ENCODE results near the gene RAPGEF6.

The RAPGEF6 gene

GRCh38 chr5:131396630-131397273 lies 238.3 kb downstream of the RAPGEF6 start:
- in situ Hi-C loops (cut with MboI; ENCODE audit: low sequenced_read_pairs): loop anchor here (25.0 kb wide), 2 partner anchors 234 to 534 kb away; partner anchors contain the start of genes HINT1 and LYRM7

GRCh38 chr5:131396015-131396414 lies 239.0 kb downstream of the RAPGEF6 start:
- in situ Hi-C loops (cut with MboI; ENCODE audit: low sequenced_read_pairs): loop anchor here (25.0 kb wide), 2 partner anchors 234 to 534 kb away; partner anchors contain the start of genes HINT1 and LYRM7

GRCh38 chr5:131394128-131394527 lies 240.9 kb downstream of the RAPGEF6 start:
- in situ Hi-C loops (cut with MboI; ENCODE audit: low sequenced_read_pairs): loop anchor here (25.0 kb wide), 2 partner anchors 232 to 532 kb away; partner anchors contain the start of genes HINT1 and LYRM7

DNA sequence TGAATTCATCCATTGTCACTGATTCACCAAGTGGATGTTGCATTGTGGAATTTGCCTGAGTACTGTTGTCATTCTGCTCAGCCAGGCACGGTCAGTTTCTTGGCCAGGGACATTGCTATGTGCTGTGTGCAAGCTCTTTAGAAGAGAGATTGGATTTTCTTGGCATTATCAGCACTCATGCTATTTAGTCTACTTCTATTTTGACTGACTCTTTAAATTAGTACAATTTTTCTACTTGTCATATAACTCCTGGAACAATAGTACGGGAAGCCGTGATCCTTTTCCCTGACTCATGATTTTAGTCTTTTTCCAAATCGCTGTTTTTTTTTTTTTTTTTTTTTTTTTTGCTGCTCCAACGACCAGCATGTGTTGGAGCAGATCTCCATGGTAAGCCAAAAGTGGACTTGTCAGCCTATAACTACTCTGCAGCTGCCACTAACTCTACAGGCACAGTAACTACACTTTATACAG lies 241.5 kb downstream of the RAPGEF6 start:
- in situ Hi-C loops (cut with MboI; ENCODE audit: low sequenced_read_pairs): loop anchor here (25.0 kb wide), 2 partner anchors 231 to 531 kb away; partner anchors contain the start of genes HINT1 and LYRM7

- in situ Hi-C loops (cut with MboI; ENCODE audit: low sequenced_read_pairs): loop anchor here (25.0 kb wide), 2 partner anchors 230 to 530 kb away; partner anchors contain the start of genes HINT1 and LYRM7
Observed at GRCh38 chr5:131392466-131393095, 242.4 kb downstream of the RAPGEF6 start.

- in situ Hi-C loops (cut with MboI; ENCODE audit: low sequenced_read_pairs): loop anchor here (25.0 kb wide), 2 partner anchors 228 to 528 kb away; partner anchors contain the start of genes HINT1 and LYRM7
Observed at GRCh38 chr5:131389869-131390265, 245.2 kb downstream of the RAPGEF6 start.

- in situ Hi-C loops (cut with MboI; ENCODE audit: low sequenced_read_pairs): loop anchor here (25.0 kb wide), 2 partner anchors 227 to 527 kb away; partner anchors contain the start of genes HINT1 and LYRM7
Observed at GRCh38 chr5:131389096-131389868, 245.7 kb downstream of the RAPGEF6 start.

DNA sequence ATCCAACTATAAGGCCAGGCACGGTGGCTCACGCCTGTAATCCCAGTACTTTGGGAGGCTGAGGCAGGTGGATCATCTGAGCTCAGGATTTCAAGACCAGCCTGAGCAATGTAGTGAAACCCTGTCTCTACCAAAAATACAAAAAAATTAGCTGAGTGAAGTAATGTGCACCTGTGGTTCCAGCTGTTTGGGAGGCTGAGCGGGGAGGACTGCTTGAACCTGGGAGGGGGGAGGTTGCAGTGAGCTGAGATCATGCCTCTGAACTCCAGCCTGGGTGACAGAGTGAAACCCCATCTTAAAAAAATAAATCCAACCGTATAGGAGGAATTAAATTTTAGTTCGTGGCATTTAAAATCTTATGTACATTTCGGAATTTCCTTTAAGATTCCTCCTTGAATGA lies 247.8 kb downstream of the RAPGEF6 start:
- in situ Hi-C loops (cut with MboI; ENCODE audit: low sequenced_read_pairs): loop anchor here (25.0 kb wide), 2 partner anchors 225 to 525 kb away; partner anchors contain the start of genes HINT1 and LYRM7

DNA sequence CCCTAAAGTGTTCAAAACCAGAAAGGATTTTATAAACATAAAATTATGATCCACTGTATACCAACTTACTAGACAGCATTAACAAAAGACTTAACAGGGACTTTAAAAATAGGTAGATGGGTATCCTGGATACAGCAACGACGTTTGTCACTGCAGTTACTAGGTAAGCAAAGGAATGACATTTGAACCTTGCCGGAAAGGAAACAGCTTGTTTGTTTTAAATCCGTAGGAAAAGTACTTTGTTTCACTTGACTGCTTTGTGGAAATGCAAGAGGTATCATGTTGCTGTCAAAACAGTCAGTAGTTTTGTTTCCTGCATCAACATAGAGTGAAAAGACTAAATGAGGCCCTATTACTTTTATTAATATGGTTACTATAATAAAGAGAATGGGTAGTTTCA lies 248.2 kb downstream of the RAPGEF6 start:
- in situ Hi-C loops (cut with MboI; ENCODE audit: low sequenced_read_pairs): loop anchor here (25.0 kb wide), 2 partner anchors 224 to 524 kb away; partner anchors contain the start of genes HINT1 and LYRM7

- in situ Hi-C loops (cut with MboI; ENCODE audit: low sequenced_read_pairs): loop anchor here (25.0 kb wide), 2 partner anchors 224 to 524 kb away; partner anchors contain the start of genes HINT1 and LYRM7
Observed at GRCh38 chr5:131386124-131386523, 248.9 kb downstream of the RAPGEF6 start.

DNA sequence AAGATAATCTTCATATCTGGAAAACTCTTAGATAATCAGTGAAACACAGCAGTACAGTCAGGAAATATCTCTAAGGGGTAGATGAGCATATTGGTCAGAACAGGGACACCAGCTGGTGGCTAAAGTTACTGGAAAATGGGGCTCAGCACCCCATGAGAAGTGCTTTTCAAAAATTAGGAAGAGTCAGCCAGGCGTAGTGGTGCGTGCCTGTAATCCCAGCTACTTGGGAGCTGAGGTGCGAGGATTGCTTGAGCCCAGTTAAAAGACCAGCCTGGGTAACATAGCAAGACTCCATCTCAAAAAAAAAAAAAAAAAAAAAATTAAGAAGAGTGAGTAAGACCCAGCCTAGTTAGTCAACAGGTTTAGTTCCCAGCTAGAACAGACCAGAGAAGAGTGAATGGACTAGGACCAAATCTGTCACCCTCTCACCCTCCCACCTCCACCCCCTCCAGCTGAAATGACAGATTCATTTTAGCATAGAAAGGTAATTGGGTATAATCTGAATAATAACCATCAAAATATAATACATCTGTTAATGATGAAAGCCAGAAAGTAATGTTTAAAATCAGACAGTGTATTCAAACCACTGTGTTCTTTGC lies 250.3 kb downstream of the RAPGEF6 start:
- in situ Hi-C loops (cut with MboI; ENCODE audit: low sequenced_read_pairs): loop anchor here (25.0 kb wide), 2 partner anchors 222 to 522 kb away; partner anchors contain the start of genes HINT1 and LYRM7

DNA sequence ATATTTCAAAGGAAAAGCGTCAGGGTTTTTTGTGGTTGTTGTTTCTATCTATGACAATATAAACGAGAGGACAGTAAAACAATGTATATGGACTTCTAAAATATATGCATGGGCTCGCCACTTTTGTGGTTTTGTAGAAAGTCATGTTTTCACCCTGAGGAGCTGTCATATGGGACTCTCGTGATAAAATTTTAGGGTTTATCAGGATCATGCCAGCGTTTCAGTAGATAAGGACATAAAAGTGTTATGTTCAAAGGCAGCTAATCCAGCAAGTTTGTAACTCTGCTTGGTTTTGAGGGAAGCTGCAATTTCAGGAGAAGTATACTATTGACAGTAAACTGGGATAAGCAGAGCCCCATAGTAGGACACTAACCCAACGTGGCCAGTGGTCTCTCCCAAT lies 250.9 kb downstream of the RAPGEF6 start:
- in situ Hi-C loops (cut with MboI; ENCODE audit: low sequenced_read_pairs): loop anchor here (25.0 kb wide), 2 partner anchors 222 to 522 kb away; partner anchors contain the start of genes HINT1 and LYRM7

DNA sequence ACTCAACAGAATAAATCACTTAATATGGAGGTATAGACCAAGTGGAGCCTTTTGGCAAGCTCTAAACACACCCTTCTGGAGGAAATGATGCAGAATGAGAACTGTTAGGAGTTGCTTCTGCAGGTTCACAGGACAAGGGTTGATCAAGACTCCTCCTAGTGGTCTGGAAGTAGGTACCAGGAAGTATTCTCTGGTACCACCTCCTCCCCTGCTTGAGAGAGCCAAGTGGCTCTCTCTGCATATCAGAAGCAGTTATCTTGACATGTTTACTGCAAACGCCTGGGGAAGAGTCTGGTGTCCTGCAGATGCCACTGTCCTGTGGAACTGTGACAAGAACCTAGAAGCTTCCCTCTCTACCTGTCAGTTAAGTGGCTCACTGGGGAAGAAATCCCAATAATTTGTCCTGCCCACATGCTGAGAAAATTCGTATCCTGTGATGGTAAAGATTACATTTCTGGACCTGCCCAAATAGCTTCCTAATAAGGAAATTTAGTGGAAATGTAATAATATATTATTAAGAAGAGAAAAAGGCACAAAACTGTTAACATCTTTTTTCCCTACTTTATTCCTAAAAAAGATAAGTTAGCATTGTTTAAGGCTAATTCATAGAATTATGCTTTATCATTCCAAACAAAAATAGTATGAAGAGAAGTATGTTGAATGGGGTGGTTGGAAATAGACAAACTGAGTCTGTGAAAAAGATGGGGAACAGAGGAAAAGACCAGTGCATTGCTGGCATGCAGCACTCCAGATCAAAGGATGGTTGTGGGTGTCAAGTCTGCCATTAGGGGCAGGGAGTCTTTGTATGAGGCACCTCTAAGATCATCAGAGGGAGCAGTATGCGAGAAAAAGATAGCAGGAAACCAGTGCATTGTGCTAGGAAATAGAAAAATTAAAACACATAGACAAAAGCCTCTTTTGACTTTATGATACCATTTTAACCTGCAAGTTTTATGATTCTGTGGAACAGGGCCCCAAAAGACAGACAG lies 252.3 kb downstream of the RAPGEF6 start:
- in situ Hi-C loops (cut with MboI; ENCODE audit: low sequenced_read_pairs): loop anchor here (25.0 kb wide), 2 partner anchors 220 to 520 kb away; partner anchors contain the start of genes HINT1 and LYRM7

DNA sequence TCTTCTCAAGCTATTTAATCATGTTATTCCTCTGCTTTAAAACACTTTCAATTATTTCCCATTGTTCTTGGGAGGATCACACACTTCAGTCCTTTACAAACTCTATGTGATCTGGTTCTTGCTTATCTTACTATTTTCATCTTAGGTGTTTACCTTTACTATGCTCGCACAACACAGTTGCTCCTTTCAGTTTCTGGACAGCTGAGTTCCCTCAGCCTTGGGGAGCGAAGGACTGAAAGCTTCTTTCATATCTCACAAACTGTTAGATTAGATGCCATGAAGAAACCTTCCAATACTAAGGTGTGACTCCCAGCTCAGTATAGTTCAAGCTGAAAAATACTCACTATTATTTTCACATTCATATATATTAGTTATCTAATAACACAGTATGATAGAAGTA lies 253.3 kb downstream of the RAPGEF6 start:
- in situ Hi-C loops (cut with MboI; ENCODE audit: low sequenced_read_pairs): loop anchor here (25.0 kb wide), 2 partner anchors 219 to 519 kb away; partner anchors contain the start of genes HINT1 and LYRM7

DNA sequence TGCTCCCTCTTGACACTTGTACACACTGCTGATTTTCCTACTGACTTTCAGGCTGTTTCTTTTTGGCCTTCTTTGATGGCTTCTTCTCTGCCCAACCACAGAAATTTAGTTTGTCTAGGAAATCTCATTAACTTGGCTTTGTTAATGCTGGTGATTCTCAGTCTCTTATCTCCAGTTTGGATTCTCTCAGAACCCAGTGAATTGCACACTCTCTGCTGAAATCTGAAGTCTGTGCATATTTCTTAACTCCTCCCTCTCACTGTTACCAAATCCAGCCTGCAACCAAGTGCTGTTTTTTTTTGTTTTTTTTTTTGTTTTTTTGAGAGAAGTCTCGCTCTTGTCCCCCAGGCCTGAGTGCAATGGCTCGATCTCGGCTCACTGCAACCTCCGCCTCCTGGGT lies 254.0 kb downstream of the RAPGEF6 start:
- in situ Hi-C loops (cut with MboI; ENCODE audit: low sequenced_read_pairs): loop anchor here (25.0 kb wide), 2 partner anchors 219 to 519 kb away; partner anchors contain the start of genes HINT1 and LYRM7

GRCh38 chr5:131380238-131380637 lies 254.8 kb downstream of the RAPGEF6 start:
- in situ Hi-C loops (cut with MboI; ENCODE audit: low sequenced_read_pairs): loop anchor here (25.0 kb wide), 2 partner anchors 218 to 518 kb away; partner anchors contain the start of genes HINT1 and LYRM7

- in situ Hi-C loops (cut with MboI; ENCODE audit: low sequenced_read_pairs): loop anchor here (25.0 kb wide), 2 partner anchors 217 to 517 kb away; partner anchors contain the start of genes HINT1 and LYRM7
Observed at GRCh38 chr5:131379723-131380122, 255.3 kb downstream of the RAPGEF6 start.
